AG09309 (cell line): Measurements from ENCODE around the gene ATP6V0D1.

ENCODE experiments used
- DNase-seq: peaks from one replicate; pipeline ENCODE4 v3.0.0-alpha.2; 2010; ENCODE audit warnings: low read depth
- H3K4me3 ChIP-seq: 2 replicates; pipeline ENCODE4 v1.5.1; 2011; ENCODE audit warnings: mild to moderate bottlenecking, low read depth, low read length, moderate library complexity; ENCODE audit not compliant: control insufficient read depth
- TF ChIP-seq, protein P1 (sequence below): IDR thresholded peaks from 2 replicates; pipeline ENCODE4 v1.5.1; 2011; ENCODE audit warnings: mild to moderate bottlenecking, low read depth, low read length, inconsistent platforms; ENCODE audit not compliant: insufficient read depth, control insufficient read depth; ENCODE audit errors: missing control alignments

ATP6V0D1 gene

GRCh38 chr16:67480833-67481560 lies at the start of gene ATP6V0D1:
Gene ATP6V0D1 (minus strand): TSS chr16:67481157. CDS start chr16:67481086, 71 bp downstream.
- TF ChIP-seq, protein P1, sequence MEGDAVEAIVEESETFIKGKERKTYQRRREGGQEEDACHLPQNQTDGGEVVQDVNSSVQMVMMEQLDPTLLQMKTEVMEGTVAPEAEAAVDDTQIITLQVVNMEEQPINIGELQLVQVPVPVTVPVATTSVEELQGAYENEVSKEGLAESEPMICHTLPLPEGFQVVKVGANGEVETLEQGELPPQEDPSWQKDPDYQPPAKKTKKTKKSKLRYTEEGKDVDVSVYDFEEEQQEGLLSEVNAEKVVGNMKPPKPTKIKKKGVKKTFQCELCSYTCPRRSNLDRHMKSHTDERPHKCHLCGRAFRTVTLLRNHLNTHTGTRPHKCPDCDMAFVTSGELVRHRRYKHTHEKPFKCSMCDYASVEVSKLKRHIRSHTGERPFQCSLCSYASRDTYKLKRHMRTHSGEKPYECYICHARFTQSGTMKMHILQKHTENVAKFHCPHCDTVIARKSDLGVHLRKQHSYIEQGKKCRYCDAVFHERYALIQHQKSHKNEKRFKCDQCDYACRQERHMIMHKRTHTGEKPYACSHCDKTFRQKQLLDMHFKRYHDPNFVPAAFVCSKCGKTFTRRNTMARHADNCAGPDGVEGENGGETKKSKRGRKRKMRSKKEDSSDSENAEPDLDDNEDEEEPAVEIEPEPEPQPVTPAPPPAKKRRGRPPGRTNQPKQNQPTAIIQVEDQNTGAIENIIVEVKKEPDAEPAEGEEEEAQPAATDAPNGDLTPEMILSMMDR: peak; percentile 82
- peak; percentile 91 for DNase-seq
- peak within 1 kb of the TSS; percentile 96 for H3K4me3 ChIP-seq

DNA sequence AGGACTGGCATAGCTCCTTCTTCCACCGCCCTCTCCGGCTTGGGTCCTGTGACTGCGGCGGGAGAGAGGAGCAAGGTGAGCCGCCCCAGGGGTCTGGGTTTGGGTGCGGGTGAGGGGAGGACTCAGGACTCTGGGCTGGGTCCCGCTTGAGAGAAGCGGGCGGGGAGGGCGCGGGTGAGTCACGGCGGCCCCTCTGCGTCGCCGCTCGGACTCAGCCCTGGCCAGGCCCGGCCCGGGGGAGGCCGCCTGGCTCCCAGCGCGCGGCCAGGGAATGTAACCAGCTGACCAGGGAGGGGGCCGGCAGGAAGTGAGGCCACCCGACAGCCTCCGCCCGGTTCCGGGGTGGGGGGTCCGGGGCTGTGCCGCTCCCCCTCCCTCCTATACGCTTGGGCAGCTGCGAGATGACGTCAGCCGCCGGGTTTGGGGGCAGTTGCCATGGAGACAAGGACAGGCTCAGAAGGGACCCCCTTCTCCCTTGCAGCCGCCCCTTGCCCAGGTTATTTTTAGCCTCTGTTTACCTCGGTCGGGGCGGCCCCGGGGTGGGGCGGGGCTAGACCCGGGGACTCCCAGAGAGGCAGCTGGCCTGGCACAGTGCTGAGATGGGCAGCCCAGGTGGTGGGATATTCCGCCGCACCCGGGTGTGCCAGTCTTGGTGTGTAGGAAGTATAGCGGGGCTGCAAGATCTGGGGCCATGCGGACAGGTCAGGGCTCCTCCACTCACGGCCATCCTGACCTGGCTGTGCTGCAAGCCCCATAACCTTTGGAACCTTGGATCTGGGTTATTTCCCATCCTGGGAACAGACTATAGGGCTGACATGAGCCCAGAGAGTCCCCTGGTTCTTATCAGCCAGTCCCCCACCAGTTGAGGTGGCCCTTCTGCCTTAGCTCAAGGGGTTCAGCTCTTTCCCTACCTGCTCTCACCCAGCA lies 49.3 kb upstream of the ATP6V0D1 start:
- DNase-seq: no peak
- H3K4me3 ChIP-seq: peak overlapping the region; percentile 78
- TF ChIP-seq, protein P1: no peak

- no peak for DNase-seq
- peak overlapping the region; percentile 78 for H3K4me3 ChIP-seq
- TF ChIP-seq, protein P1: no peak
These were observed 48.6 kb upstream of the ATP6V0D1 start for GRCh38 chr16:67529582-67530012.

- DNase-seq: no peak
- TF ChIP-seq, protein P1: no peak
- peak overlapping the region; percentile 78 for H3K4me3 ChIP-seq
These were observed 48.1 kb upstream of the ATP6V0D1 start for GRCh38 chr16:67528870-67529581.

GRCh38 chr16:67528222-67528869 lies 47.4 kb upstream of the ATP6V0D1 start, which contains the start of gene RIPOR1:
Gene RIPOR1 (plus strand): TSS chr16:67528829. CDS start chr16:67538447, 9,618 bp downstream.
- H3K4me3 ChIP-seq: peak within 1 kb of the TSS; percentile 78
- no peak for DNase-seq
- TF ChIP-seq, protein P1: no peak
